ENCODE data around the gene RUNX2.

RUNX2 gene

DNA sequence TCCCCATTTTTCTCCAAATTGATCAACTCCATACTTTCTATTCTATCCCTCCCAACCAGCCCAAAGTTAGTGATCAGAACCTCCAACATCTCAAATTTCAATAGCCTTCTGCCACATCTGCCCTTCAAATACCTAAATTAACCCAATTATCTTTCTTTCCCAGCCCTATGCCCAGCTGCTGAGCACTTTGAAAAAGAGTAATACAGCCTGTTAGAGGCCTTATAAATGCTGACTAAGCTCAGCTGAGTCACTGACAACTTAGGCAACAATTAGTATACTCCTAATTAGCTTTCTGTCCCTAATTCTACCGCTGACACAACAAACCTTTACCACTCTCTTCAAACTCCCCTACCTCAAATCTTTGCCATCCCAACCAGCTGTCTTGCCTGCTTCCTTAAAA is 23.5 kb downstream of the RUNX2 start:
- no peak for DNase-seq (ENCODE audit: low spot score)

DNA sequence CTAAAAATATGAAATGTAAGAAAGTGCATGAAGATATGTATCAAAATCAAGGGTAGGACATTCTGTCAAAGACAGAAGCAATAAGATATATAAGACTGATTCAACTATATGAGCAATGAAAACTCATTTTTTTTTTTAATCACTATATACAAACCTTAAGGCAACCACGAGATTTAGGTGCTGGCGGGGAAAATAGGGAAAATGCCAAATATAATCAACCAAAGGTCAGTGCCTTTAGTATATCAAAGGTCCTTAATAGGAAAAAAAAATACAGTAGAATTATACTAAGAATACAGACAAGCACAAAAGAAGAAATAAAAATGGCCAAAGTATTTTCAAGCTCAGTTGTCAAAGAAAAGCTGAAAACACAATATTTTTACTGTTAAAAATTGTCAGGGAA is 25.5 kb downstream of the RUNX2 start:
- no peak for DNase-seq (ENCODE audit: low spot score)

DNA sequence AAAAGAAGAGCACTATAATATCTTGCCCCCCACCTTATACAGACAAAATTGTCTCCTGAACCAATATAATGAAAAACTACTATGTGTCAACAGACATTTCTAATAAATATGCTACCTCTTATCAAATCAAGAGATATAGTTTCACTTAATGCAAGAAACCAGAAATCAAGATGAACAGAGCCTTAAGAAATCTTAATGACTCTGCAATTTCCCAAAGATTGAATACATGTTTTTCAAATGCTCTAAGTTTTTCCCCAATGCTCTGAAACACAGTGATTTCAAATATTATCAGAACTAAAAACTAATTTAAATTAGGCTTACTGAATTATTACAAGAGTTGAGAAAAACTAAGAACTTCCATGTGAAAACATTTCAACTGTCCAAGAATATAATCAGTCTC is 36.3 kb downstream of the RUNX2 start:
- DNase-seq (ENCODE audit: low spot score), result no peak

DNA sequence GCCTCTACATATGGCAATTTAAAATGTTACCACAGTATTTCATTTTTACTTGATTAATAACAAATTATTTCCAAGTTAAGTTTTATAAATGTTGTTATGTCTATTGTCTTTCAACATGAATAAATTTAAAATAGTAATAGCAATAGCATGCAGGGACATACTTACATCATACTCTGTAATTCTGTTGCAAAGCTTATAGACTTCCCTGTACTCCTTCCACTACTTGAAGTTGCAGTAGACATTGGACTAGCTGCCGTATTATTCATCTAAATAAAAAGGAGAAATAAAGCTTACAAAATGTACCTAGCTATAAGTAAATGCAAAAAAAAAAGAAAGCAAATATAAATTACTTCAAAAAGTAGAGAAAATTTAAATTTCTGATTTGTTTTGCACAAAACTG is 36.9 kb downstream of the RUNX2 start:
- DNase-seq (ENCODE audit: low spot score), result no peak

DNA sequence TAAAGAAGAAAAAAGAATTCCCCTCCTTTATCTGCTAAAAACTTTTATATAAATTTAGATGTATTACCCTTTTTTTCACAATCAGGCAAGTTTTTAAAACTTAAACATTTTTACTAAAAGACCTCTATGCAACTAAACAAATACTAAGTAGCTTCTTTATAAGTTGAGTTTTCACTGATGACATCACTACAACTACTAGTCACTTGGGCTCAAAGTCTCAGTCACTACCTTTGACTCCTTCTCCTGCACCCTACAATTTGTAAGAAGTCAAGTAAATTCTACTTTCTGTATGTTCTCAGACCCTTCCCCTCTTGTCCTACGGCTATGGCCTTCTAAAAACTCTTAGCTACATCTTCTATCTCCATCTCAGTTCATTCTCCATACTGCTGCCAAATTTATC is 38.4 kb downstream of the RUNX2 start:
- DNase-seq (ENCODE audit: low spot score), result no peak

DNA sequence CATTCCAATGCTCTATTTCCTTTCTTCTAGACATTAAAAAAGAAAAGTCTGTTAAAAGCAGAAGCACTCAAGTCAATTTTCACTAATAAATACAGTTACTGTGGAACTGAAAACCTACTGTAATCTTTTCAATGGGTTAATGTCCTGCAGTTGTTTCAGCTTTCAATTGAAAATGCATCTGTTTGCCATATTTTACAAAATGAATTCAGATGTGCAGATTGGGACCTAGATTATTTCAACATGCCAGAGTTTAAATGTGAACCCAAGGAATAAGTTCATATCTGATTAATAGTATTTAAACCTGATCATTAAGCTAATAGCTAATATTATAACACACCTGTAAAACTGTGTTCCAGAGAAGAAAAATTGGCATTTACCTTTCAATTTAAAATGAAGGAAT is 39.9 kb downstream of the RUNX2 start:
- no peak for DNase-seq (ENCODE audit: low spot score)

DNA sequence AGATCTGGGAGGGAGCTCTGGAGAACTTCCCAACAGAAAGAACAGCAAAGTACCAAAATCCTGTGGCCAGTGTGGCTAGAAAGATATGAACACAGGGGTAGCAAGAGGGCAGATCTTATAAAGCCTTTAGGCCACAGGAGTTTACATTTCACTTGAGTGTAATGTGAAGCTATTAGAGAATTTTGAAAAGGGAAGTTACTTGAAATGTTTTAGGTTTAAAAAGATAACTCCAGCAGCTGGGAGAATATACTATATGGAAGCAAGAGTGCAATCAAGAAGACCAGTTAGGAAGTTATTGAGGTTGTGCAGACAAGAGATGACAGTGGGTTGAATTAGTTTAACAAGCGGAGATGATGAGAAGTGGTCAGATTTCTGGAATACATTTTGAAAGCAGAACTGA is 41.7 kb downstream of the RUNX2 start:
- DNase-seq (ENCODE audit: low spot score), result no peak

DNA sequence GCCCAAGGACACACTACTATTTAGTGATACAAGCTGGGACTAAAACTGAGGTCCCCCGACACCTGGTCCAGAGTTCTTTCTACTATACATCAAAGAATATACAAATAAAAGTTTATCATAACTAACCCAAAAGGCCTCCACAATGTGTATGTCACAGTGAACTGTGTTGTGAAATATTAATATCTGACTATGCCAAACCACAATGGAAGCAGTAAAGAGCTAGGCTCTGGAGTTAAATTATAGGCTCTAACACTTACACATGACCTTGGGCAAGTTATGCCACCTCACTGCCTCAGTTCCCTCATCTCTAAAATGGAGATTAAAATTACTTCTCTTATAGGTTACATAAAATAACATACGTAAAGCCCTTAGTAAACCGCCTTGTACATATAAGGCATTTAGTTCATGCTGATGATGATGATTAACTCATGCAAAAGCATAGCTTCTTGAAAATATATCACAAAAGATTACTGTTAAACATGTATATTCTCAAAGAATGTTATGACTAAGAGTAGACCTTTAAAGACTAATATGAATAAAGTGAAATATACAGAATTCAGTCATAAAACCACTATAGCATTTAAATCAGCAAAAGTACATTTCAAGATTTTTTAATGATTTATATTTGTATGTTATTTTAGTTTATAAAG is 43.9 kb downstream of the RUNX2 start:
- no peak for DNase-seq (ENCODE audit: low spot score)

DNA sequence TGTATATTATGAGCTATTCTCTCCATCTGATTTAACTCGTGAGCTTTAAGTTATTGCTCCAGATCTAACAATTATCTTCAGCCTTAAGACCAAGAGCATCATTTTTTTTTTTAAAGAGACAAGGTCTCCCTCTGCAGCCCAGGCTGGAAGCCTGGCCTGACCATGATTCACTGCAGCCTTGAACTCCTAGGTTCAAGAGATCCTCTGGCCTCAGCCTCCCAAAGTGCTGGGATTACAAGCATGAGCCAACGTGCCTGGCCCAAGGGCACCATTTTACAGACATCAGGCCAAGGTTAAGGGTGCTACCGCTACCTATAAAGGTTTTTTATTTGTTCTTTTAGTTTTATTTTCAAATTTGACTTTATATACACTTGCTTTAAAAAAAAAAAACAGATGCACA is 47.3 kb downstream of the RUNX2 start:
- no peak for DNase-seq (ENCODE audit: low spot score)

DNA sequence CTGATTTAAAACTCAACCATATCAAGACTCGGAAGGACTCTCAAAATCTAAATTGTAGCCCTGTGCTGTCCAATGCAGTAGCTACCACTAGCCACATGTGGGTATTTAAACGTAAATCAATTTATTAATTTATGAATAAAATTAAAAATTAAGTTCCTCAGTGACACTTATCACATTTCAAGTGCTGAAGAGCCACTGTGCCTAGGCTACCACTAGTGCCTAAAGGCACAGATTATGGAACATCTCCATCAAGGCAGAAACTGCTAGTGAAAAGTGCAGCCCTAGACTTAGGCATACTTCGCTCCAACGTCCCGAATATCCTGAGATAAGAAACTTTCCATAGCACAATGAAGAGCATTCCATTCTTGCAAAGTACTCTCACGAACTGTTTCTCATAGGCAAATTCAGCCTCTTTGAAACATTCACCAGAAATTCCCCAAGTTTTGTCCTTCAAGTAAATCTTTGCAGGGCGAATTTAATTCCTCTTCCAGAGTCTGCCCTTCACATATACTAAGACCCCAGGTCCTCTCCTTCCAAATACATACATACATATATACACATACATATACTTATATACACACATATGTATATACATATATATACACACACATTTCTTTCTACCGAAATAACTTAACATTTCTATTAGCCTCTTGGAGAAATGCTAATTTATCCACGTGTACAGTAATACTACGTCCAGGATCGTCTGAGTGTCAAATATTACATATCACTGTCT is 48.3 kb downstream of the RUNX2 start:
- DNase-seq (ENCODE audit: low spot score), result no peak

DNA sequence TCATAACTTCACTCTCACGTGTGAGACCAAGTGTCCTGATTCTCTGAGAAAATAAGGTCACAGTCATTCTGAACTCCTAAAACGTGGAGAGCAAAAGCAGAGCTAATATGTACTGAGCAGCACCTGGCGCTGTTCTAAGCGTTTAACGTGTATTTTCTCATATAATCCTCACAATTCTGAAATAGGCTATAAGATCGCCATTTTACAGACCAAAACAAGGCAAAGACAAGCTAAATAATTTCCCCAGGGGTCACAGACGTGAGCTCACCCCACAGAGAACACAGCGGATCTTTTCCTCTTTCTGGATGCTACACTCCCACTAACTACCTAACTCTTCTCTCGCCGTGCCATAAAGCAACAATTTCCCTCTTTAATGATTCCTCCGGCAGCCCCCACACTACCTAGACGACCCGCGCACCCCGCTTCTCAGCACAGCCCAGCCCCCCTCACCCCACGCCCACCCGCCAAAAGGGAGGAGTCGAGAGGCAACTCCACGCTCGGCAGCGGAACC is 49.0 kb downstream of the RUNX2 start:
- DNase-seq (ENCODE audit: low spot score), result peak; percentile 79

DNA sequence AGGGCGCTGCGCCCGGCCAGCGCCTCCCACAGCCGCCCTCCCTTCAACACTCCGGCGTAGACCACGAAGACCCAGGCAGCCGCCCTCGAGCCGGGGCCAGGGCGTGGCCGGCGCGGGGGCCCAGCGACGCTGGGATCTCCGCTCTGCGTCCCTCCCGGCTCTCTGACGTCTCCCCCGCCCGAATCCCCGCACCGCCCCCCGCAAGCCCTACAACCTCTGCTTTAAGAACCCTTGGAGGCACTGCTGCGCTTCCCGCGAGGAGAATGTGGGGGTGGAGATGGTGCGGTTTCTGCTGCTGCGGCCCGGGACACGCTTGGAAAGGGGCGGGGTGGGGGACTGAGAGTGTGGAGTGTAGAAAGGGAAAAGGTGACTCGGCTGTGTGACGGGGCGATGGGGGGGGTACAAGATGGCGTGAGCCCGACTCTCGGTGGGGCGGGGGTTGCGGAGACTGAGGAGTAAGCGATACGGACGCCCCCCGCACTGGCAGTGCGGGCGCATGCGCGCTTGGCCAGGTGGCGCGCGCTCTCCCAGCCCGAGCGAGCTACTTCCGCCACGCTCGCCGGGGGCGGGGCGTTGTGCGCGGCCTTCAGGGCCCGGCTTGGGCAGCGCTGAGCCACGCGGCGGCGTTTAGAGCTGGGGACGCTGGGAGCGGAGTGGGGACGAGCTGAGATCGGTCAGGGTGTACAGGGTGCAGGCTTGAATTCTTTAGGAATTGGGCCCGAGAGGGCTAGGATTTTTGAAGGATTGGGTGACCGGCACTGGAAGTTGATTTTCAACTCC is 49.6 kb downstream of the RUNX2 start, which contains the start of gene SUPT3H:
SUPT3H (minus strand) TSS at position 381 of the 780 bp plus-strand sequence.
- DNase-seq (ENCODE audit: low spot score), result peak; percentile 94

DNA sequence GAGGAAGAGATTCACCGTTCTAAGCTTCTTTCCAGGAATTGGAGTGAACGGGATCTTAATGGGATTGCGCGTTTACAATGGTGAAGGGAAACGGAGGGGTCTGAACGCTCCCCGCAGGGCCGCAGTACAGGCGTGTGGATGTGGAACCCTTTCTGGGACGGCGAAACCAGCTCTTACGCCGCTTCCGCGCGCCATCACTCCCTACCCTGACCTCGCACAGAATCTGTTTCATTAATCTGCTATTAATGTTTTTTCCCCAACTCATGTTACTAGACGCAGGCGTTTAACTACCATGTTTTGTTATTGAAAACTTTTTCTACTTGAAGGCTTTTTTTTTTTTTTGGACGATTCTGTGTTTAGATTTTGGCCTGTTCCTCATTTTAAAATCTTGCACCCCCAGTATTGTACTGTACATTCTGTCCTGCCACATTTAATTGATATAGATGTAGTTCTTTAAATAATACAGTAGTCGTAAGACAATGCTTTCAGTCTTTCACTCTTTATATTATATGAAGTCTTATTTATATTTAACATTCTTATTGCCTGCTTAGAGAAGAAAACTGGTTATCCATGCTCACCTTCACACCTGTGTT is 50.3 kb downstream of the RUNX2 start:
- DNase-seq (ENCODE audit: low spot score), result no peak

DNA sequence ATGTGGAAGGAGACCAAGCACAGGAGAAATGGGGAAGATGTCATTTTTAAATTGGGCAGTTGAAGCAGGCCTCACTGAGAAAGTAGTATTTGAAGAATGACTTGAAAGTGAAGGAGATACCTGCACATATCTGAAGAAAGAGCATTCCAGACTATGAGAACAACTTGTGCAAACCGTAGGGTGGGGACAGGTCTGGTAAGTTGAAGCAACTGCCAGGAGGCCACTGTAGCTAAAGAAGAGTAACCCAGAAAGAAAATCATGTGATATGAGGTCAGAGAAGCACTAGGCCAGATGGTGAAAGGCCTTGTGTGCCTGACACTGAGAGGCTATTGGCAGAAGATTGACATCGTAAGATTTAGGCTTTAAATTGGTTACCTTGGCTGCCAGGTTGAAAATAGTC is 54.3 kb downstream of the RUNX2 start:
- no peak for DNase-seq (ENCODE audit: low spot score)

DNA sequence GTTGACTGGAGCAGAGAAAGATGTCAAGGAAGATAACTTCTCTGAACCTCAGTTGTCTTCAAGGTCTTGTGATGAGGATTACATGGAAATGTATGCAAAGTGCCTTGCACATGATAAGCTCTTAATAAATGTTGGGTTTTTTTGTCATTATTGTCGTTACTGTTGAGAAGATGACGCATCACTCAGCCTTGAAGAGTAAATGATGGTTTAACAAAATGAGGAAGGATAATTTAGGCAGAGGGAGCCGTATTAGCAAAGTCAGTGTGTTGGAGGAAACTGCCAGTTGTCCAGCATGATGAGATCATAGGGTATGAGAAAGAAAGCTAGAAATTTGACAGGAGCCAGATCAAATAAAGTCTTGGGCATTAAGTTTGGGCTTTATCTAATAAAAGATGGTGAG is 58.4 kb downstream of the RUNX2 start:
- DNase-seq (ENCODE audit: low spot score), result no peak

DNA sequence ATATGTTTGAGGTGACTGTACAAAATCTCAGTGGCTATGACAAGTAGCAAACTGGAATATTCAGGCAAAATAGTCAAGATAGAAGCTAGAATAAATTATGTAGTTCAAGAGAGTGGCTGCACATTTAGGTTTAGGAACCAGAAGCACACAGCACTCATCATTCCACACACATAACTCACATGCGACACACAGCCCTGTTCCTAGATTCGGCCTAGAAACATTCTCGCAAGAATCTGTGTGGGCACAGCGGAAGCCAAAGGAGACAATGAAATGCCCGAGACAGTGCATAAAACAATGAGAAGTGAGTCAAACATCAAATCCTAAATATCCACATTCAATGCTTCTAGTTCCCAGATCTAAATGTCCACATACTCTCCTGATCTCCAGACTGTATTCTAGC is 59.1 kb downstream of the RUNX2 start:
- DNase-seq (ENCODE audit: low spot score), result no peak

DNA sequence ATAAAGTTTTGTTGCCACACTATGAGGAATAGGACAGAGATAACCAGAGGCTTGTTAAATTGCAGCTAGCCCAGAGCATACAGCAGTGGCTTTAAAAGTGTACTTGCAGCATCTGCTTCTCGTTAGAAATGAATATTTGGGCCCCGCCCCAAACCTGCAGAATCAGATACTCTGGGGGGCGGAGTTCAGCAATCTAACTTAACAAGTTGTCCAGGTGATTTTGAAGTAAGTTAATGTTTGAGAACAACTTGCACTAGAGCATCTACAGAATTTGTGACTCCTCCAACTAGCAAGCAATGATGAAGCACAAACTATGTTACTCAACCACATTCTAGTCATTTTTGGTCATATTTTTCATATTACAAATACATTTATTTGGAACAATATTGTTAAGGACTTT is 60.2 kb downstream of the RUNX2 start:
- no peak for DNase-seq (ENCODE audit: low spot score)

DNA sequence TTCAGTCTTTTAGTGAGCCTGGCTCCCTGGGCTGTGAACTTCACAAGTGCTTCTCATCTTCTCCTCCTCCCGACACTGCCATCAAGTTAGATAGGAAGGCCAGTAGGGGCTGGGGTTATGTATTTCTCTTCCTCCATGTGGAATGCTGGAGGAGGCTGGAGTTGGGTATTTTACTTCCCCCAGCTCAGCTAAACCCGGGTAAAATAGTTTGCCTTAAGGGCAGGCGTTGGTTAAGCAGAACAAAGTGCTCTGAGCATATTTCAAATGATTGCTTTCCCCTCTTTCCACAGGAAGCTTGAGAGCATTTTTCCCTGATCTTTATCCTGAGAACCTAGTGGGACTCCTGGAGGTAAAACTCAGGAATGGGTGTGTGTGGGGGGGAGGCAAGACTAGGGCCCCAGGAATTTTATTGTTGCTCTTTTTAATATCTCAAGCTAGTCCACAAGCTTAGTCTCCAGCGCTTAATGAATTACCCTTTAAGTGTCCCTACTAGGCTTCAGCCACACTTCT is 66.5 kb downstream of the RUNX2 start:
- no peak for DNase-seq (ENCODE audit: low spot score)

DNA sequence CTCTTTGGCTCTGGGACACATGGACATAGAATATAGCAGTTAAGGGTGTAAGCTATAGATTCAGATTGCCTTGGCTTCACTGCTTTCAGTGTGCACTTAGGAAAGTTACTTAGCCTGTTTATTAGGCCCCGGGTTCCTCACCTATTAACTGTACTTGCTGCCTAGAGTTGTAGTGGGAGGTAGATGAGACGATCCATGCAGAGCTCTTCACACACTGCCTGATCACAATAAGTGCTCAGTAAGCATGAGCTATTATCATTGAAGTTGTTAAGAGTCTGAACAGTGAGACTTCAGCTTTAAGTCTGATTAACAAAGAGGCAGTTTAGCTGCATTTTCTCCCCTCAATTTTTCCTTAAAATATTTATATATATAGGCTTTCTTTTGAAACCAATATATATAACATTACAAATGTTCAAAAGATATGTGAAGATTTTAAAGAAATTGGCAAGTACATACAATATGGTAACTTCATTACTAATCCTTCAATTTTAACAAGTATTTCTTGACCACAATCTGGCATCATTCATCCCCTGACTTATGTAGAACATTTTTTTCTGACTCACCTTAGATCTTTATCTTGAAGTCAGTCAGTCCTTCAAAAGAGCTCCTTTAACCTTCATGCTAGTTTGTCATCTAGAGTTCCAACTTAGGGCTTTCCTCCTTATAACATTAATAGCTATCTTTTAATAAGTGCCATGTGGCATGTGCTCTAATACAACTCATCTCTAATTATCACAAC is 70.1 kb downstream of the RUNX2 start:
- no peak for DNase-seq (ENCODE audit: low spot score)

DNA sequence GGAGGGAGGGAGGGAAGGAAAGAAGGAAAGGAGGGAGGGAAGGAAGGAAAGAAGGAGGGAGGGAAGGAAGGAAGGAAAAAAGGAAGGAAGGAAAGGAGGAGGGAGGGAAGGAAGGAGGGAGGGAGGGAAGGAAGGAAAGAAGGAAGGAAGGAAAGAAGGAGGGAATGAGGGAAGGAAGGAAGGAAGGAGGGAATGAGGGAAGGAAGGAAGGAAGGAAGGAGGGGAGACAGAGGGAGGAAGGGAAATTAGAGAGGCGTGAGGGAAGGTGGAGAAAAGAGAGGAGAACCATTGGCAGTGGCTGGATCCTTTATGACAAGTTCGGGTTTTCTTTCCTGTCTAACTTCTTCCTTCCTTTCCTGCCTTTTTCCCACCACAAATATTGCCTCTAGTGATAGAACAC is 71.9 kb downstream of the RUNX2 start:
- no peak for DNase-seq (ENCODE audit: low spot score)

DNA sequence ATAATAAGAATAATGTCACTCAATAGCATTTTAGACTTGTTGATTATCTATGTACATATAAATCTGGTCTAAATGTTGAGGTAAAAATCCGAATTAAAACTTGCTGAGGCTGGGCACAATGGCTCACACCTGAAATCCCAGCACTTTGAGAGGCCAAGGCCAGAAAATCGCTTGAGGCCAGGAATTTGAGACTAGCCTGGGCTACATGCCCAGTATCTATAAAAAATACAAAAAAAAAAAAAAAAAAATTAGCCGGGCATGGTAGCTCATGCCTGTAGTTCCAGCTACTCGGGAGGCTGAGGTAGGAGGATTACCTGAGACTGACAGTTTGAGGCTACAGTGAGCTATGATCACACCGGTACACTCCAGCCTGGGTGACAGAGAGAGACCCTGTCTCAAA is 83.8 kb downstream of the RUNX2 start:
- no peak for DNase-seq (ENCODE audit: low spot score)

DNA sequence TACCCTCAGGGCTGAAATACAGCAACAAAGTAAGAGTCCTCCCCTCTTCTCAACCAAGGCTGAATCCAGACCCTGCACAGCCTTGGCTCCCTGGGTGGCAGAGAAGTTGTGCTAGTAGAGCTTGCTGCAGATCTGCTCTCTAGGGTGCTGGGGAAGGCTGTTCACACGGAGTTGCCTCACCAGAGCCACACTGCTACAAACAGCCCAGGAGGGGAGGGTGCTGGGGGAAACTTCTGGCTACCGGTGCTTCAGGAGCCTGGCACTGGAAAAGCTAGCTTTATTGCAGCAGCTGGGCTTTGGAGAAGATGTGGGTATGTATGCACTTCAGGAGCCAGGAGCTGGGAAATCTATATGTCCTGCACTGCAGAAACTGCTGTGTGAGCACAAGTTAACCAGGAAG is 87.2 kb downstream of the RUNX2 start:
- DNase-seq (ENCODE audit: low spot score), result no peak
